HG02642 (cell line): ENCODE measurements around the gene BACH2.
"Not testable (repeated sequence)": the region's sequence is repeated elsewhere in the genome, so short reads cannot be mapped to it uniquely, and the experiment has no call there.

Experiments
- ATAC-seq: cut with Tn5 transposase; IDR thresholded peaks from one replicate; pipeline ENCODE4 v1.9.1; 2021; ENCODE audit warnings: mild to moderate bottlenecking; ENCODE audit not compliant: unreplicated experiment, poor library complexity

Gene BACH2

GRCh38 chr6:90167514-90168379 is 128.9 kb downstream of the BACH2 start:
- no peak for ATAC-seq

GRCh38 chr6:90166155-90166924 is 130.3 kb downstream of the BACH2 start:
- not testable (repeated sequence) for ATAC-seq

- no peak for ATAC-seq
These were observed 133.8 kb downstream of the BACH2 start for GRCh38 chr6:90162648-90163387.

- ATAC-seq: no peak
These were observed 136.6 kb downstream of the BACH2 start for GRCh38 chr6:90160013-90160412.

- ATAC-seq: no peak
These were observed 137.2 kb downstream of the BACH2 start for GRCh38 chr6:90159452-90159851.

- ATAC-seq: no peak
These were observed 137.7 kb downstream of the BACH2 start for GRCh38 chr6:90158936-90159335.

- ATAC-seq: no peak
These were observed 139.2 kb downstream of the BACH2 start for GRCh38 chr6:90157441-90157840.

- ATAC-seq: no peak
These were observed 139.8 kb downstream of the BACH2 start for GRCh38 chr6:90156861-90157260.

- ATAC-seq: no peak
These were observed 141.7 kb downstream of the BACH2 start for GRCh38 chr6:90154755-90155470.

- no peak for ATAC-seq
These were observed 144.8 kb downstream of the BACH2 start for GRCh38 chr6:90151576-90152422.

- ATAC-seq: no peak
These were observed 147.4 kb downstream of the BACH2 start for GRCh38 chr6:90149280-90149679.

- ATAC-seq: no peak
These were observed 147.8 kb downstream of the BACH2 start for GRCh38 chr6:90148867-90149266.

- ATAC-seq: no peak
These were observed 149.6 kb downstream of the BACH2 start for GRCh38 chr6:90146921-90147649.

GRCh38 chr6:90146024-90146423 is 150.6 kb downstream of the BACH2 start:
- ATAC-seq: no peak

- ATAC-seq: no peak
These were observed 151.6 kb downstream of the BACH2 start for GRCh38 chr6:90144928-90145555.

- peak; percentile 77 for ATAC-seq
These were observed 152.2 kb downstream of the BACH2 start for GRCh38 chr6:90144396-90144795.

GRCh38 chr6:90140683-90141082 is 156.0 kb downstream of the BACH2 start:
- no peak for ATAC-seq

- ATAC-seq: no peak
These were observed 157.3 kb downstream of the BACH2 start for GRCh38 chr6:90139272-90139817.
